NCI-H2107 treated with DMSO at 0.1 percent for 48 hours (cell line): ENCODE measurements around the gene SPG7.
"Not testable (repeated sequence)": the region's sequence is repeated elsewhere in the genome, so short reads cannot be mapped to it uniquely, and the experiment has no call there.

Source experiments
- DNase-seq: peaks from one replicate; lab custom pipeline; 2025; ENCODE audit not compliant: unreplicated experiment; lab: John Stamatoyannopoulos, UW

SPG7 gene

GRCh38 chr16:89561142-89561883 lies 53.1 kb downstream of the SPG7 start:
- no peak for DNase-seq

GRCh38 chr16:89561884-89562599 lies 53.8 kb downstream of the SPG7 start:
- DNase-seq, result no peak

- no peak for DNase-seq
These were observed 54.7 kb downstream of the SPG7 start for GRCh38 chr16:89562939-89563338.

GRCh38 chr16:89563639-89564392 lies 55.6 kb downstream of the SPG7 start:
- DNase-seq, result no peak

GRCh38 chr16:89564476-89565255 lies 56.5 kb downstream of the SPG7 start:
- DNase-seq, result peak; percentile 37

- no peak for DNase-seq
These were observed 57.0 kb downstream of the SPG7 start for GRCh38 chr16:89565256-89565505.

- peak; percentile 42 for DNase-seq
These were observed 57.5 kb downstream of the SPG7 start for GRCh38 chr16:89565506-89566372.

- DNase-seq, result no peak
These were observed 59.7 kb downstream of the SPG7 start for GRCh38 chr16:89567656-89568594.

- no peak for DNase-seq
These were observed 61.5 kb downstream of the SPG7 start for GRCh38 chr16:89569506-89570341.

- DNase-seq, result no peak
These were observed 62.2 kb downstream of the SPG7 start for GRCh38 chr16:89570342-89570923.

GRCh38 chr16:89570983-89571598 lies 62.9 kb downstream of the SPG7 start:
- DNase-seq, result not testable (repeated sequence)

- DNase-seq, result no peak
These were observed 63.4 kb downstream of the SPG7 start for GRCh38 chr16:89571636-89572035.

GRCh38 chr16:89572073-89572484 lies 63.9 kb downstream of the SPG7 start:
- no peak for DNase-seq

- no peak for DNase-seq
These were observed 64.4 kb downstream of the SPG7 start for GRCh38 chr16:89572485-89573205.

GRCh38 chr16:89573826-89574680 lies 65.8 kb downstream of the SPG7 start:
- DNase-seq, result no peak

- DNase-seq, result peak; percentile 8
These were observed 66.6 kb downstream of the SPG7 start for GRCh38 chr16:89574681-89575246.
